ENCODE results near the gene AKT2.

AKT2 gene

GRCh38 chr19:40271706-40272105, 13.4 kb downstream of the AKT2 start:
- no peak for DNase-seq

GRCh38 chr19:40270362-40271089, 14.6 kb downstream of the AKT2 start:
- no peak for DNase-seq

DNA sequence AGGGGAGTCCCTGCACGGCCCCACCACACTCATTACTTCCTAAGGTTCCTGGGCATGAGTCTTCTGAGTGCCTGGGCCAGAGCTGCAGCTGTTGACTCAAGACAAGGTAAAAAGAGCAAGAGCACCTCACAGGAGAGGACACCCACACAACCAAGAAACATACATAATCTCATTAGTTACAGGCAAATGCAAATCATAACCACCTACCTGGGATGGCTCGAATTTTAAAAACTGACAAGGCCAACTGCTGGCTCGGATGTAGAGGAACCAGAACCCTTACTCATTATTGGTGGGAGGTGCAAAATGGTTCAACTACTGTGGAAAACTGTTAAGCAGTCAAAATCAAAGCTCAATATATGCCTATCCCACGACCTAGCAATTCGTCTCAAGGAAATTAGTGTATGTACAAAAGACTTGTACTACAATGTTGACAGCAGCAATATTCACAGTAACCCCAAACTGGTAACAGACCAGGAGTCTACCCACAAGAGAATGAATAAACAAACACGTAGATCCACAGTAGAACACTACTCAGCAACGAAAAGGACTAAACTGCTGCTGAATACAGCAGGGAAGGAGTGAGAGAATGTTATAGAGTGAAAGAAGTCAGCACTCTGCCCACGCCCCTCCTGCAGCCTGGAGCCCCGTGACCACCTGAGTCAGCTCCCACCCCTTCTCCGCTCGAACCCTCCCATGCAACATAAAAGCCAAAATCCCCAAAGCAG, 15.8 kb downstream of the AKT2 start:
- DNase-seq: no peak

GRCh38 chr19:40267601-40267997, 17.5 kb downstream of the AKT2 start:
- DNase-seq: no peak

DNA sequence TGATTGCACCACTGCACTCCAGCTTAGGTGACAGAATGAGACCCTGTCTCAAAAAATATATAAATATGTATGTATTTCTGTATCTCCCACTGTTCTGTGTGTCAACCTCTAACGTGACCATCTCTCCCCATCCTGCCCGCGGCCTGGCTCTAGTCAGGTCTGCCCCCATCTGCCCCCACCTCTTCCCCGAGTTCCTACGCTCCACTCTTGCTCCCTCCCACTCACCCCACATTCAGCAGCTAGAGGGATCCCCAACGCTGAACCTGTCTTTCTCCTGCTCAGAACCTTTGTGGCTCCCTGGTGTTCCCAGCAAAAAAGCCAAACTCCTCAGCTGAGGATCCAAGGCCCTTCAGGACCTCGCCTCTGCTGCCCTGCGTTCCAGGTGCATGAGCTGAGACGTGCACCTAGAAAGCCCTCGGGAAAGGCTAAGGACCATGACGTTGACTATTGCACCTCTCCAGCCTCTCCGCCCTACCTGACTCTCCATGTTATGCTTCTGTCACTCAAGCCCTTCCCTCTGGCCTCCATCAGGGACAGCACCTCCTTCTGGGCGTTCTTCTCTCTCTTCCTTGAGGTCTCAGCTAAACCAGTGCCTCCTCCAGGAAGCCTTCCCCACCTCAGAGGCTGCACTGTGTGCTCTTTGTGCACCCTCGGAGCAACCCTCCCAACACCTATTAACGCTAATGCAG, 18.1 kb downstream of the AKT2 start:
- DNase-seq: no peak

- DNase-seq: no peak
Observed at GRCh38 chr19:40266119-40266518, 19.0 kb downstream of the AKT2 start.

GRCh38 chr19:40265763-40266099, 19.4 kb downstream of the AKT2 start:
- no peak for DNase-seq

GRCh38 chr19:40265055-40265762, 19.9 kb downstream of the AKT2 start:
- DNase-seq: no peak

DNA sequence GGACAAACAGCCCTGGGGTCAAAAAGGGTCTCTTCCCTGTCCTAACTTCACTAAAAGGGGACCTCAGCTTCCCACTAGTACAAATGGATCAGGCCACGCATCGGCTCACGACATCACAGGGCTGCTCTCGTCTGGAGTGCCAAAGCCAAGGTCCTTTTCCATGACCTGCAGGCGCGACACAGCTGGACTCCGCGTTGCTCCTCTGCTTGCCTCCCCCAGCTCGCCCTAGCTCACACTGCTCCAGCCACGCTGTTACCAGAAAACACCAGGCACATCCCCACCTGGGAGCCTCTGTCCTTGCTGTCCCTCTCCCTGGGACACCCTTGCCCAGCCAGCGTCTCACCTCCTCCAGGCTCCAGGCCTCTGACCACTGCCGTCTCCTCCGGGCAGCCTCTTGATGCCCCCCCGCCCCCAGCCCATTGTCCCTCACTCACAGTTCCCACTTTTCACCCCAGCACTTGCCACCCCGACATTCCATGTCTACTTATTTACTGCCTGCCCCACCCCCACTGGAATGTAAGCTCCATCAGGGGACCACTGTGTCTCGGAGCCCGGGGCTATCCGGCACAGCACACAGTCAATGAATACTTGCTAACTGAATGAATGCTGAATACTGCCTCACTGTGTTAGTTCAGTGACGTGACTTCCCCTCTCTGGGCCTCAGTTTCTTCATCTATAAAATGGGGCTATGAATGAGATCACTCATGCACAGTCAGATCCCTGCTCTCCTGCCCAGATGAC, 20.7 kb downstream of the AKT2 start:
- DNase-seq: no peak

- DNase-seq: no peak
Observed at GRCh38 chr19:40263440-40264313, 21.5 kb downstream of the AKT2 start.

DNA sequence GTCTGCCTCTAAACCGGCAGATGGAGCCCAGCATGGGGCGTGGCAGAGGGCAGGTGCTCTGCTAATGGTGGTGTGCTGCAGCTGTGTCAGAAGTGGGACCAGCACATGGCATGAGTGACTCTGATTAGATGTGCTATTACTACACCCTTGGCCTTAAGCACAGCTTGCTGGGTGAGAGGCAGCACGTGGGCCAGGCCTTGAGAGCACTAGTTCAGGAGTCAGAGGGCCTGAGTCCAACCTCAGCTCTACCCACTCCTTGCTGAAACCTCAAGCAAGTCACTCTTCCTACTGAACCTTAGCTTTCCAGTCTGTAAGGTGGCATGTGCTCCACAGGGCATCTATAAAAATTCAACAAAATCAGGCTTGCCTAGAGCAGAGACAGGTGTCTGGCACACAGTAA, 22.7 kb downstream of the AKT2 start:
- DNase-seq: no peak

DNA sequence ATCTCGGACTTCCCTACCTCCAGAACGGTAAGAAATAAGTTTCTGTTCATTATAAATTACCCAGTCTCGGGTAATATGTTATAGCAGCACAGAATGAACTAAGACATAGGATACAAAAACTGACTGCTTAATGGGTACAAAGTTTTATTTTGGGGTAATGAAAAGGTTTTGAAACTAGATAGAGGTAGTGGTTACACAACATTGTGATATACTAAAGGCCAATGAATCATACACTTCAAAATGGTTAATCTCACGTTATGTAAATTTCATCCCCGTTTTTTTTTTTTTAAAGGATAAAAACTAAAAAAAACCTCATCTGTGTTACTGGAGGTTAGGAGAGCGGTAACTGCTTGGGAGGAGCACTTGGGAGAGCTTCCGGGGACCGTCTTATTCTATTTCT, 23.5 kb downstream of the AKT2 start:
- DNase-seq: no peak

DNA sequence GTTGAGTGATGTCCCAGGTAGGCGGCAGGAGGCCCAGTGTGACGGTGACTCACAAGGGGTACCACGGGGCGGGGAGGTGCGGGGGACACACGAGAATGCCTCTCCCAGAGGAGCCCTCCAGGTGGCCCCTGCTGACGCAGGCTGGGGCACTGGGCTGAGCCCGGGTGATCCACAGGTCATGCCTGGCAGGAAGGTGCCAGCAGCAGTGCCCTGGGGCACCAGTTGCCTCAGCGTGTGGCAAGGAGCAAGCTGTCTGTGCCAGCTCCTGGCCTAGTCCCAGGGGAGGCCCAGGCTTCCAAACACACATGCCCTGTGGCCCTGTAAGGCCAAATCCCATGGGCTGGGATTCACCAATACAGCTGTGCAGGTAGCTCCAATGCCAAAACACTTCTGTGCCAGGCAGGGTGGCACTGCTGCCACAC, 28.0 kb downstream of the AKT2 start:
- DNase-seq: no peak

- DNase-seq: no peak
Observed at GRCh38 chr19:40256512-40256911, 28.6 kb downstream of the AKT2 start.

DNA sequence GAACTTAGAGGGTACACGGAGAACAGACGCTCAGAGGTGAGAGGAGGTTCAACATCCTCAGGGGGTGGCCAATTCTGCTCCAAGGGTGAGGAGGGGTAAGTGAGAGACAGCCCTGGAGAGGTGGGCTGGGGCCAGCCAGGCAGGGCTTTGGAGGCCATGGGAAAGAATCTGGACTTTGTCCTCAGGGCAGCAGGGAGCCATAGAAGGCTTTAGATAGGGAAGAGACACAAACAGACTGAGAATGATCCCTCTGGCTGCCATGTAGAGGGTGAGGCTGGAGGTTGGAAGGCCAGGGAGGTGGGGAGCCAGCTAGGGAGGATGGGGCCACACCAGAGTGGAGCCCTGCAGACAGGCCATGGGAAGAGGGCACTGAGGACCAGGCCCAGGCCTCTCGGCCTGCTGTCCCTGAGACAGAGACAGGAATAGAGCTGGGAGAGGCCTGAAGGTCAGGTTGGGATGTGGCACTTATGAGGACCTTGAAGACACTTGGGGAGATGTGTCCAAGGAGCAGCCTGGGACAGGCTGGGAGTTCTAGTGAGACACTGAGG, 29.5 kb downstream of the AKT2 start:
- DNase-seq: no peak

GRCh38 chr19:40254714-40255418, 30.3 kb downstream of the AKT2 start:
- no peak for DNase-seq

DNA sequence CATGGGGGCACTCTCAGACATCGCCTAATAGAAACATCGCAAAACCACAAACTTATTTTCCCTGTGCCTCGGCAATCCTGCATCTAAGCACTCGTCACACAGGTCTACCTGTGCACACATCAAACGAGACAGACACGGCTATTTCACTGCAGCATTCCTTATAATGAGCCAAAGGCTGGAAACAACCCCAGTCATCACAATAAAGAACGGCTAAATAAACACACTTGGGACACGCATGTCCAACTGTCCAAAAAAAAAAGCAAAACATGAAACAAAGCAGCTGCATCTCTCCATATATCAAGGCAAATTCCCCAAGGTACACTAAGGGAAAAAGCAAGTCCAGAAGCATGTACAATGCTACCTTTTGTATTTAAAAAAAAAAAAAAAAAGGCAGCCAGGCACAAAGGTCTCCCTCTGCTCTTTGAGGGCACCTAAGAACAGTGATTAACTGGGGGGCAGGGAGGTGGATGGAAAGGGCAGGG, 31.5 kb downstream of the AKT2 start:
- DNase-seq: no peak

GRCh38 chr19:40252395-40252794, 32.8 kb downstream of the AKT2 start:
- DNase-seq: no peak

DNA sequence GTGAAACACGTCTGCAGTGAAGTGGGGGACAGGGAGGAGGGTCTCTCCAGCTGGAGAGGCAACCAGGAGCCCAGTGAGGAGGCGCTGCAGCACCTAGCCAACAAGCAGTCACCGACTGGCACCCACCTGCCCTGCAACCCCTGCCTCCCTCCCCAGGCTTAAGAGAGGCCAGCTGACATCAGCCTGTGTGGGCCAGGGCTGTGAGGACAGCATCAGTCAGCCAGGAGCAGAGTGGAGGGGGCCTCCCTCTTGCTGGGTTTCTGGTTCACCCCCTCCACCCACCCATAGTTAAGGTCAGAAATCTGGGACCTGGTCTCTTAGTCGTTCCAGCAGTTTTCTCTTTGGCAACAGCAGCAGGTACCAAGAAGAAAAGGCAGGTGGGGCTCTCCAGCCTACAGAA, 33.2 kb downstream of the AKT2 start:
- DNase-seq: no peak

GRCh38 chr19:40251244-40251643, 33.9 kb downstream of the AKT2 start:
- no peak for DNase-seq

GRCh38 chr19:40249781-40250180, 35.4 kb downstream of the AKT2 start:
- DNase-seq: no peak

Data from GDM1 (cell line).